ENCODE results near the gene RANBP9. TPM values are rescaled to one million over a fixed set of nuclear protein-coding genes. Genes with fewer than 3 reads are reported as not detected.

The RANBP9 gene
- total RNA-seq, 2 experiments from 2014 or later, result 53.3 to 56.2 TPM

DNA sequence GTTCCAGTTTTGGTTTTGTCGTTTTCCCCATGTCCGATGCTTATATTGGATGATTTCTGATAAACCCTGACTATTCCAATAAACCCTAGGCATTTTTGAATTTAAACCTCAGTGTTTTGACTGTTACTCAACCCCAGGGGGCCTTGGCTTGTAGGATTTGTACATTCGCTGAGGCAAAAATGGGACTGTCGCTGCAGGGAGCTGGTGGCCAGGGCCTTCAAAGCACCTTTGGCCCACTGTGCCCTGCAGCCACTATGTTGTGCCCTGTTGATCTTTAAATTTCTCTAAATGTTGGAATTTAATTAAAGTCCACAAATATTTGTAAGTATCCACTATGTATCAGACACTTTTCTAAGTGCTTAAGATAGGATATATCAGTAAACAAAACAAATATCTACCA is 106.0 kb downstream of the RANBP9 start:
- H3K4me3 Mint-ChIP-seq, result no peak overlapping the region
- no peak overlapping the region for H3K27ac Mint-ChIP-seq
- CTCF ChIA-PET, result interaction anchor here (1.3 to 2.7 kb wide), 4 partner anchors 9 to 31 kb away, joined by 4 to 8 read pairs (median 6); partner anchors contain the start of genes NOL7 and SIRT5
- TF ChIP-seq, protein P1, sequence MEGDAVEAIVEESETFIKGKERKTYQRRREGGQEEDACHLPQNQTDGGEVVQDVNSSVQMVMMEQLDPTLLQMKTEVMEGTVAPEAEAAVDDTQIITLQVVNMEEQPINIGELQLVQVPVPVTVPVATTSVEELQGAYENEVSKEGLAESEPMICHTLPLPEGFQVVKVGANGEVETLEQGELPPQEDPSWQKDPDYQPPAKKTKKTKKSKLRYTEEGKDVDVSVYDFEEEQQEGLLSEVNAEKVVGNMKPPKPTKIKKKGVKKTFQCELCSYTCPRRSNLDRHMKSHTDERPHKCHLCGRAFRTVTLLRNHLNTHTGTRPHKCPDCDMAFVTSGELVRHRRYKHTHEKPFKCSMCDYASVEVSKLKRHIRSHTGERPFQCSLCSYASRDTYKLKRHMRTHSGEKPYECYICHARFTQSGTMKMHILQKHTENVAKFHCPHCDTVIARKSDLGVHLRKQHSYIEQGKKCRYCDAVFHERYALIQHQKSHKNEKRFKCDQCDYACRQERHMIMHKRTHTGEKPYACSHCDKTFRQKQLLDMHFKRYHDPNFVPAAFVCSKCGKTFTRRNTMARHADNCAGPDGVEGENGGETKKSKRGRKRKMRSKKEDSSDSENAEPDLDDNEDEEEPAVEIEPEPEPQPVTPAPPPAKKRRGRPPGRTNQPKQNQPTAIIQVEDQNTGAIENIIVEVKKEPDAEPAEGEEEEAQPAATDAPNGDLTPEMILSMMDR (IDR thresholded peaks at IDR 0.05), result no peak
- POLR2A ChIA-PET, result no interaction called here
- ATAC-seq (no peak), DNase-seq (no peak)
- intact Hi-C loops (cut with micrococcal nuclease), result no loop called here
- peaks cover 16% of the 10 kb centered on the region for H3K36me3 Mint-ChIP-seq (ENCODE audit: low read depth)
- H3K4me1 Mint-ChIP-seq (ENCODE audit: low read depth), result no peaks in the 10 kb centered on the region
- no peaks in the 10 kb centered on the region for H3K27me3 Mint-ChIP-seq
- H3K9me3 Mint-ChIP-seq, result no peaks in the 10 kb centered on the region

DNA sequence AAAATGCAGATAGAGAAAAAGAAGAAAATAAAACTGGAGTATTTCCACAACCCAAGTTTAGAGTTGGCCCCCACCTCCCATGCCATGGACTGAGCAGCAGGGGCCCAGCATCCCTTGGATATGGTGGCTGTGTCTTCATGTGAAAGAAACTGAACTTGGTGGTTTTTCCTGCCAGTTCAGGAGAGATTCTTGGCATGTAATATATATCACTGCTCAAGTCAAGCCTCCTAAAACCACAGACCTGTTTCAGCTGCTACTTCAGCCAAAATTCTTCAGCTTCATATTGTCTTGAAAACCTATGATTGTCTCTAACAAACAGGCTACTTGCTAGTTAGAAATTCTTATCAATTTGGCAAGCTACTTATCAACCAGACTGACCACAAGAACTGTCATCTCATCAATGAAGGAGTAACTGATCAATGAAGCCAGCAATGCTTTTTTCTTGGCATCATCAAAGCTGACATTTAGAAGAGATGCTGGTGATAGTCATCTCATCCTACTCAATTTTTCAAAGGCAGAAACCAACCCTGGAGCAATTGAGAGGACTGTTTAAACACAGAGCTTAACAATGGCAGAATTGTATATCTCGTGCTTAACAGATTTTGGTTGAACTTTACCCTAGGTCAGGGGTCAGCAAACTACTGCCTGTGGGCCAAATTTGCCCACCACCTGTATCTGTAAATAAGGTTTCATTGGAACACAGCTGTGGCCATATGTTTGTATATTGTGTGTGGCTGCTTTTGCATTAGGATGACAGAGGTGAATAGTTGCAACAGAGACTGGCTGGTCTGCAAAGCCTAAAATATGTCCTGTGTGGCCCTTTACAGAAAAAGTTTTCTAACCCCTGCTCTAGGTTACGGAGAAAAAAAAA is 106.9 kb downstream of the RANBP9 start:
- Mint-ChIP-seq H3K27ac (no peak overlapping the region), H3K27me3 (no peaks in the 10 kb centered on the region), H3K36me3 (ENCODE audit: low read depth) (peaks cover 16% of the 10 kb centered on the region), H3K4me3 (no peak overlapping the region), H3K4me1 (ENCODE audit: low read depth) (no peaks in the 10 kb centered on the region), H3K9me3 (no peaks in the 10 kb centered on the region)
- TF ChIP-seq, protein P1 (IDR thresholded peaks at IDR 0.05), result no peak
- POLR2A ChIA-PET, result interaction anchor here (1.0 kb wide), 1 partner anchor 13 kb away, joined by 3 read pairs; no protein-coding TSS in a partner anchor
- CTCF ChIA-PET, result interaction anchor here (1.2 to 2.7 kb wide), 5 partner anchors 10 to 31 kb away, joined by 3 to 8 read pairs (median 5); partner anchors contain the start of genes NOL7 and SIRT5
- DNase-seq, result no peak
- intact Hi-C loops (cut with micrococcal nuclease), result no loop called here
- ATAC-seq, result no peak

DNA sequence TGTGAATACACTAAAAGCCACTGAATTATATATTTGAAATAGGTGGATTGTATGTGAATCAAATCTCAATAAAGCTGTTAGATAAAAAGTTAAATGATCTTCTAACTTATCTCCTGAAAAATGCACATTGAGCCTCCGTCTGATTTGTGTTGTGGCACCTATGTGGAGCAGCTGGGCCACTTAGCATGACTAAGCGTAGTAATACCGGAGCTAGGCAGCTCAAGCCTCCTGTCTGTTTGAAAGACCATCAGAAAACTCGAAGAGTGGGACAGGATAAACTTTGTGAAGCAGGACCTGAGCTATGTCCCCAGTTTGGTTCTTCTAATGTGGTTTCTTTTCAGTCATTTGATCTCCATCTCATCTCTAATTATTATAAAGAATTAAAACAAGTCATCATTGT is 107.5 kb downstream of the RANBP9 start:
- ChIA-PET CTCF (interaction anchor here (1.2 to 2.7 kb wide), 4 partner anchors 11 to 31 kb away, joined by 3 to 8 read pairs (median 6); partner anchors contain the start of genes NOL7 and SIRT5), POLR2A (interaction anchor here (1.0 kb wide), 1 partner anchor 13 kb away, joined by 3 read pairs; no protein-coding TSS in a partner anchor)
- H3K27me3 Mint-ChIP-seq, result no peaks in the 10 kb centered on the region
- H3K4me1 Mint-ChIP-seq (ENCODE audit: low read depth), result no peaks in the 10 kb centered on the region
- TF ChIP-seq, protein P1 (IDR thresholded peaks at IDR 0.05), result no peak
- no peak for ATAC-seq
- peaks cover 20% of the 10 kb centered on the region for H3K36me3 Mint-ChIP-seq (ENCODE audit: low read depth)
- no peak overlapping the region for H3K4me3 Mint-ChIP-seq
- H3K9me3 Mint-ChIP-seq, result no peaks in the 10 kb centered on the region
- no peak overlapping the region for H3K27ac Mint-ChIP-seq
- DNase-seq, result no peak
- intact Hi-C loops (cut with micrococcal nuclease), result no loop called here

GRCh38 chr6:13600036-13600435 is 111.6 kb downstream of the RANBP9 start:
- H3K36me3 Mint-ChIP-seq (ENCODE audit: low read depth), result peaks cover 22% of the 10 kb centered on the region
- H3K27me3 Mint-ChIP-seq, result no peaks in the 10 kb centered on the region
- ChIA-PET CTCF (no interaction called here), POLR2A (no interaction called here)
- H3K4me1 Mint-ChIP-seq (ENCODE audit: low read depth), result peaks cover 4% of the 10 kb centered on the region
- TF ChIP-seq, protein P1 (IDR thresholded peaks at IDR 0.05), result no peak
- no peak for DNase-seq
- intact Hi-C loops (cut with micrococcal nuclease), result no loop called here
- H3K4me3 Mint-ChIP-seq, result no peak overlapping the region
- no peak for ATAC-seq
- no peaks in the 10 kb centered on the region for H3K9me3 Mint-ChIP-seq
- H3K27ac Mint-ChIP-seq, result no peak overlapping the region

GRCh38 chr6:13597073-13597472 is 114.6 kb downstream of the RANBP9 start:
- H3K36me3 Mint-ChIP-seq (ENCODE audit: low read depth), result peaks cover 21% of the 10 kb centered on the region
- intact Hi-C loops (cut with micrococcal nuclease), result no loop called here
- no peak overlapping the region for H3K4me3 Mint-ChIP-seq
- no peaks in the 10 kb centered on the region for H3K9me3 Mint-ChIP-seq
- no peak for ATAC-seq
- POLR2A ChIA-PET, result no interaction called here
- peaks cover 4% of the 10 kb centered on the region for H3K4me1 Mint-ChIP-seq (ENCODE audit: low read depth)
- TF ChIP-seq, protein P1 (IDR thresholded peaks at IDR 0.05), result no peak
- CTCF ChIA-PET, result interaction anchor here (0.6 kb wide), 1 partner anchor 28 kb away, joined by 3 read pairs; no protein-coding TSS in a partner anchor
- no peaks in the 10 kb centered on the region for H3K27me3 Mint-ChIP-seq
- H3K27ac Mint-ChIP-seq, result no peak overlapping the region
- DNase-seq, result no peak

Data from activated CD8-positive, alpha-beta T cell treated with anti-CD3 and anti-CD28 coated beads for 36 hours (primary cell).